GM12891 (cell line): ENCODE data around the gene HKDC1.

ENCODE experiments used
- DNase-seq: peaks from one replicate; pipeline ENCODE4 v3.0.0; 2011; ENCODE audit warnings: low spot score; ENCODE audit not compliant: insufficient read length
- FAIRE-seq: peaks from 2 replicates; lab custom pipeline; 2011; peaks lifted over from hg19 to GRCh38; lab: Jason Lieb, UNC
- PAX5 ChIP-seq: IDR thresholded peaks from 2 replicates; pipeline ENCODE4 v1.6.1; 2011; ENCODE audit warnings: low read length, moderate library complexity, mild to moderate bottlenecking; ENCODE audit not compliant: insufficient read depth, severe bottlenecking
- POLR2A ChIP-seq: IDR thresholded peaks from 2 replicates; pipeline ENCODE4 v1.6.1; 2011; ENCODE audit warnings: low read depth, low read length, control low read depth
- POLR2AphosphoS5 ChIP-seq: IDR thresholded peaks from 2 replicates; pipeline ENCODE4 v1.6.1; 2011; ENCODE audit warnings: low read depth, low read length, control low read depth
- POU2F2 ChIP-seq: IDR thresholded peaks from 2 replicates; pipeline ENCODE4 v1.6.1; 2011; ENCODE audit warnings: low read depth, mild to moderate bottlenecking, control low read depth, low read length, moderate library complexity
- SPI1 ChIP-seq: IDR thresholded peaks from 2 replicates; pipeline ENCODE4 v1.6.1; 2011; ENCODE audit warnings: low read depth, low read length, control low read depth
- TAF1 ChIP-seq: IDR thresholded peaks from 2 replicates; pipeline ENCODE4 v1.6.1; 2011; ENCODE audit warnings: low read depth, low read length, control low read depth

Gene HKDC1

GRCh38 chr10:69186524-69186923 lies 33.6 kb upstream of the HKDC1 start:
- DNase-seq (no peak), FAIRE-seq (no peak)
- no peak for TF ChIP-seq PAX5
- TF ChIP-seq POU2F2, result no peak
- TF ChIP-seq SPI1, result no peak
- TF ChIP-seq POLR2A, result no peak
- TF ChIP-seq POLR2AphosphoS5, result no peak
- no peak for TF ChIP-seq TAF1

GRCh38 chr10:69201045-69201444 lies 19.1 kb upstream of the HKDC1 start:
- TF ChIP-seq POLR2AphosphoS5 (no peak), PAX5 (no peak), SPI1 (no peak), POLR2A (no peak), POU2F2 (no peak), TAF1 (no peak)
- DNase-seq (no peak), FAIRE-seq (no peak)

- TF ChIP-seq POLR2A (no peak), POU2F2 (no peak), POLR2AphosphoS5 (no peak), SPI1 (no peak), TAF1 (no peak), PAX5 (no peak)
- FAIRE-seq (no peak), DNase-seq (no peak)
Measured at GRCh38 chr10:69202332-69202731, 17.8 kb upstream of the HKDC1 start.

- no peak for DNase-seq
- TF ChIP-seq POLR2A (no peak), POLR2AphosphoS5 (no peak), PAX5 (no peak), SPI1 (no peak), POU2F2 (no peak), TAF1 (no peak)
- FAIRE-seq, result no peak
Measured at GRCh38 chr10:69208761-69209160, 11.4 kb upstream of the HKDC1 start.

- DNase-seq (no peak), FAIRE-seq (no peak)
- TF ChIP-seq TAF1 (no peak), POLR2A (no peak), PAX5 (no peak), POU2F2 (no peak), SPI1 (no peak), POLR2AphosphoS5 (no peak)
Measured at GRCh38 chr10:69209787-69210484, 10.2 kb upstream of the HKDC1 start.

GRCh38 chr10:69211104-69211503 lies 9.0 kb upstream of the HKDC1 start:
- TF ChIP-seq POU2F2, result no peak
- TF ChIP-seq POLR2A, result no peak
- TF ChIP-seq SPI1, result no peak
- no peak for TF ChIP-seq PAX5
- no peak for TF ChIP-seq POLR2AphosphoS5
- TF ChIP-seq TAF1, result no peak
- DNase-seq, result no peak
- FAIRE-seq, result no peak

- FAIRE-seq (no peak), DNase-seq (no peak)
- TF ChIP-seq POLR2AphosphoS5 (no peak), POU2F2 (no peak), SPI1 (no peak), TAF1 (no peak), POLR2A (no peak), PAX5 (no peak)
Measured at GRCh38 chr10:69211524-69211923, 8.6 kb upstream of the HKDC1 start.

- FAIRE-seq (no peak), DNase-seq (no peak)
- no peak for TF ChIP-seq POLR2A
- TF ChIP-seq SPI1, result no peak
- no peak for TF ChIP-seq POLR2AphosphoS5
- no peak for TF ChIP-seq PAX5
Measured at GRCh38 chr10:69213591-69214311, 6.4 kb upstream of the HKDC1 start.

GRCh38 chr10:69214666-69215131 lies 5.4 kb upstream of the HKDC1 start:
- TF ChIP-seq POLR2AphosphoS5, result no peak
- no peak for TF ChIP-seq TAF1
- no peak for TF ChIP-seq POU2F2
- no peak for TF ChIP-seq POLR2A
- TF ChIP-seq SPI1, result no peak
- TF ChIP-seq PAX5, result no peak
- no peak for DNase-seq
- no peak for FAIRE-seq
